ENCODE results near the gene RFX1. TPM values are rescaled to one million over a fixed set of nuclear protein-coding genes. Genes with fewer than 3 reads are reported as not detected.

Gene RFX1
- total RNA-seq, 1 donor from 2014 or later, result 3.3 TPM

GRCh38 chr19:13913352-13913751 lies 92.8 kb downstream of the RFX1 start:
- Histone ChIP-seq H3K9me3 (no peaks in the 10 kb centered on the region), H3K36me3 (peaks cover 44 to 63% of the 10 kb centered on the region in 2 donors), H3K27ac (no peak overlapping the region), H3K4me3 (no peak overlapping the region), H3K27me3 (no peaks in the 10 kb centered on the region), H3K4me1 (no peaks in the 10 kb centered on the region)
- intact Hi-C loops (cut with DNase I), result no loop called here
- TF ChIP-seq CTCF (IDR thresholded peaks at IDR 0.05), result no peak
- no peak for DNase-seq (ENCODE audit: low spot score in 2 of 2)

Other genes starting within 250 kb of the RFX1 start
- gene MRI1, start 241.8 kb downstream of the RFX1 start, total RNA-seq, result 89.9 TPM
- 163 TPM for gene C19orf53, start 231.9 kb downstream of the RFX1 start, total RNA-seq
- 23.2 TPM for gene ZSWIM4, start 210.9 kb downstream of the RFX1 start, total RNA-seq
- not detected for gene NANOS3, start 129.2 kb downstream of the RFX1 start, total RNA-seq
- gene BRME1, start 100.2 kb downstream of the RFX1 start, total RNA-seq, result not detected
- gene CC2D1A, start 100.1 kb downstream of the RFX1 start, total RNA-seq, result 128 TPM
- 12.9 TPM for gene PODNL1, start 67.9 kb downstream of the RFX1 start, total RNA-seq
- gene DCAF15, start 53.8 kb downstream of the RFX1 start, total RNA-seq, result 35.0 TPM
- gene RLN3, start 21.8 kb upstream of the RFX1 start, total RNA-seq, result not detected
- gene IL27RA, start 25.4 kb upstream of the RFX1 start, total RNA-seq, result 4.2 TPM
- 1.7 TPM for gene PALM3, start 55.8 kb upstream of the RFX1 start, total RNA-seq
- gene MISP3, start 66.5 kb upstream of the RFX1 start, total RNA-seq, result 6.0 TPM
- not detected for gene C19orf67, start 79.5 kb upstream of the RFX1 start, total RNA-seq
- gene SAMD1, start 84.4 kb upstream of the RFX1 start, total RNA-seq, result 9.4 TPM
- 92.6 TPM for gene PRKACA, start 111.4 kb upstream of the RFX1 start, total RNA-seq
- gene ASF1B, start 130.3 kb upstream of the RFX1 start, total RNA-seq, result 7.8 TPM
- gene ADGRL1, start 199.8 kb upstream of the RFX1 start, total RNA-seq, result 26.0 TPM